ENCODE results near the gene C1orf50. TPM values are rescaled to one million over a fixed set of nuclear protein-coding genes. Genes with fewer than 3 reads are reported as not detected.

The C1orf50 gene
- total RNA-seq, 1 experiment from 2014 or later: 7.7 TPM

DNA sequence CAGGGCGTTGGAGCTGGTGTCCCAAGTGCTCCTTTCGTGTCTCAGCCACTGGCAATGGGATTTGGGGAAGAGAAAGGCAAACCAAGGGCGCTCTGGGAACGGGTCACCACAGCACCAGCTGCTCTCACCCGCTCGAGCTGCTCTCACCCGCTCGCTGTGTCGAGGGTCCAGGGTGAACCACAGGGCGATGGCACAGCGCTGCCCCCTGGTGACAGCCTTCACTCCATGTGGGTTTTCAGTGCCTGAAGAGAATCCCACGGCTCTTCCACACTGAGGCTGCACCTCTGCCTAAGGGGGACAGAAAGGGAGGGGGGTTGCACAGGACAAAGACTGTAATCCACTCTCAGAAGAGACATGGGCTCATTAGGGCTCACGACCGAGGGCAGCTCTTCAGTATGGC, 19.9 kb upstream of the C1orf50 start:
- peaks cover 29 to 52% (median 49%) of the 10 kb centered on the region in 3 experiments for H3K36me3 Mint-ChIP-seq (ENCODE audit: insufficient read depth in 1 of 3, low read depth in 3 of 3)
- TF ChIP-seq, protein P1, sequence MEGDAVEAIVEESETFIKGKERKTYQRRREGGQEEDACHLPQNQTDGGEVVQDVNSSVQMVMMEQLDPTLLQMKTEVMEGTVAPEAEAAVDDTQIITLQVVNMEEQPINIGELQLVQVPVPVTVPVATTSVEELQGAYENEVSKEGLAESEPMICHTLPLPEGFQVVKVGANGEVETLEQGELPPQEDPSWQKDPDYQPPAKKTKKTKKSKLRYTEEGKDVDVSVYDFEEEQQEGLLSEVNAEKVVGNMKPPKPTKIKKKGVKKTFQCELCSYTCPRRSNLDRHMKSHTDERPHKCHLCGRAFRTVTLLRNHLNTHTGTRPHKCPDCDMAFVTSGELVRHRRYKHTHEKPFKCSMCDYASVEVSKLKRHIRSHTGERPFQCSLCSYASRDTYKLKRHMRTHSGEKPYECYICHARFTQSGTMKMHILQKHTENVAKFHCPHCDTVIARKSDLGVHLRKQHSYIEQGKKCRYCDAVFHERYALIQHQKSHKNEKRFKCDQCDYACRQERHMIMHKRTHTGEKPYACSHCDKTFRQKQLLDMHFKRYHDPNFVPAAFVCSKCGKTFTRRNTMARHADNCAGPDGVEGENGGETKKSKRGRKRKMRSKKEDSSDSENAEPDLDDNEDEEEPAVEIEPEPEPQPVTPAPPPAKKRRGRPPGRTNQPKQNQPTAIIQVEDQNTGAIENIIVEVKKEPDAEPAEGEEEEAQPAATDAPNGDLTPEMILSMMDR (conservative IDR thresholded peaks at IDR 0.05): peak; percentile 75
- no peak overlapping the region for H2AK5ac ChIP-seq (ENCODE audit: insufficient read length, low read length)
- H3K27ac ChIP-seq (ENCODE audit: insufficient read length, low read depth, low read length): no peak overlapping the region
- peak overlapping the region in 1 of 3 experiments; percentile 42; a peak in 1 of 7 replicates for H3K27ac Mint-ChIP-seq
- H3K4me1 ChIP-seq (ENCODE audit: insufficient read depth, low read length): no peaks in the 10 kb centered on the region
- no peak overlapping the region for H4K8ac ChIP-seq (replicated peaks; ENCODE audit: insufficient read length, low read depth, low read length)
- H3K4ac ChIP-seq (ENCODE audit: low read depth, low read length): no peak overlapping the region
- H2BK20ac ChIP-seq (ENCODE audit: low read depth, low read length, poor library complexity, severe bottlenecking): no peak overlapping the region
- H2BK15ac ChIP-seq (ENCODE audit: low read depth, low read length): no peak overlapping the region
- no peak overlapping the region for H3K14ac ChIP-seq (ENCODE audit: insufficient read depth, low read length)
- no peaks in the 10 kb centered on the region for H4K20me1 ChIP-seq (ENCODE audit: control insufficient read depth, insufficient read depth, insufficient read length)
- WGBS (ENCODE audit: extremely low coverage, insufficient read length, low lambda C conversion rate): no CpG with 5 or more reads among the region's 14 CpGs
- no peak overlapping the region for H2AFZ ChIP-seq (ENCODE audit: low read length)
- no peak overlapping the region for H3K9ac ChIP-seq (ENCODE audit: extremely low read depth, insufficient read length, low read length)
- no peak overlapping the region for H3T11ph ChIP-seq (ENCODE audit: low read length)
- no peak overlapping the region for H2BK120ac ChIP-seq (ENCODE audit: low read depth, low read length, poor library complexity, severe bottlenecking)
- peaks cover 14 to 16% of the 10 kb centered on the region in 2 experiments for H3K4me1 Mint-ChIP-seq
- H2BK5ac ChIP-seq (ENCODE audit: insufficient read length, low read length): no peak overlapping the region
- H3K79me1 ChIP-seq (ENCODE audit: insufficient read depth, low read depth, low read length, poor library complexity, severe bottlenecking): no peaks in the 10 kb centered on the region
- H4K91ac ChIP-seq (ENCODE audit: insufficient read length, low read depth, low read length): no peak overlapping the region
- H3K27me3 Mint-ChIP-seq (ENCODE audit: low read depth): no peaks in the 10 kb centered on the region; the same call in 1 of the 2 replicates
- H3K4me2 ChIP-seq (ENCODE audit: insufficient read depth, insufficient read length, low read length): no peak overlapping the region
- no peak overlapping the region for H3K18ac ChIP-seq (ENCODE audit: insufficient read length, low read depth, low read length)
- H3K9me3 Mint-ChIP-seq: peaks cover 11 to 13% of the 10 kb centered on the region in 2 experiments
- H3K79me2 ChIP-seq (ENCODE audit: insufficient read depth, low read length): no peaks in the 10 kb centered on the region
- DNase-seq: peak; percentile 71
- H3K27me3 ChIP-seq (ENCODE audit: insufficient read depth, low read length): no peaks in the 10 kb centered on the region
- no peak overlapping the region for H2BK12ac ChIP-seq (ENCODE audit: insufficient read length, low read depth, low read length)
- no peak overlapping the region for H3K23ac ChIP-seq (ENCODE audit: insufficient read length, low read depth, low read length)
- no peak overlapping the region for H3K56ac ChIP-seq (ENCODE audit: insufficient read length, low read depth, low read length)
- no peak overlapping the region for H3K4me3 Mint-ChIP-seq
- H3K23me2 ChIP-seq (ENCODE audit: insufficient read length, low read depth, low read length, poor library complexity, severe bottlenecking): no peaks in the 10 kb centered on the region
- no peaks in the 10 kb centered on the region for H3K9me3 ChIP-seq (ENCODE audit: control insufficient read depth, low read depth, low read length)
- H4K5ac ChIP-seq (ENCODE audit: insufficient read length, low read depth, low read length): no peak overlapping the region
